A549 (cell line): ENCODE results near the gene CADM4.

Source experiments
- RNF2 ChIP-seq: fragments of 200-600 bp; sonication (generic); IDR thresholded peaks from 2 replicates; pipeline ENCODE4 v1.6.1; 2016; ENCODE audit warnings: low read depth, mild to moderate bottlenecking, antibody characterized with exemption, moderate library complexity, borderline replicate concordance
- TF ChIP-seq, protein P1 (sequence below): fragments of >200 bp; sonication (Bioruptor Twin); formaldehyde crosslinking; IDR thresholded peaks from 3 replicates; pipeline ENCODE4 v1.5.1; 2016
- TF ChIP-seq, protein P2 (sequence below): IDR thresholded peaks from 2 replicates; pipeline ENCODE4 v1.6.1; 2012

GRCh38 chr19:43625918-43626579, 13.6 kb downstream of the CADM4 start:
- TF ChIP-seq, protein P1, sequence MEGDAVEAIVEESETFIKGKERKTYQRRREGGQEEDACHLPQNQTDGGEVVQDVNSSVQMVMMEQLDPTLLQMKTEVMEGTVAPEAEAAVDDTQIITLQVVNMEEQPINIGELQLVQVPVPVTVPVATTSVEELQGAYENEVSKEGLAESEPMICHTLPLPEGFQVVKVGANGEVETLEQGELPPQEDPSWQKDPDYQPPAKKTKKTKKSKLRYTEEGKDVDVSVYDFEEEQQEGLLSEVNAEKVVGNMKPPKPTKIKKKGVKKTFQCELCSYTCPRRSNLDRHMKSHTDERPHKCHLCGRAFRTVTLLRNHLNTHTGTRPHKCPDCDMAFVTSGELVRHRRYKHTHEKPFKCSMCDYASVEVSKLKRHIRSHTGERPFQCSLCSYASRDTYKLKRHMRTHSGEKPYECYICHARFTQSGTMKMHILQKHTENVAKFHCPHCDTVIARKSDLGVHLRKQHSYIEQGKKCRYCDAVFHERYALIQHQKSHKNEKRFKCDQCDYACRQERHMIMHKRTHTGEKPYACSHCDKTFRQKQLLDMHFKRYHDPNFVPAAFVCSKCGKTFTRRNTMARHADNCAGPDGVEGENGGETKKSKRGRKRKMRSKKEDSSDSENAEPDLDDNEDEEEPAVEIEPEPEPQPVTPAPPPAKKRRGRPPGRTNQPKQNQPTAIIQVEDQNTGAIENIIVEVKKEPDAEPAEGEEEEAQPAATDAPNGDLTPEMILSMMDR = no peak
- TF ChIP-seq RNF2 = no peak
- TF ChIP-seq, protein P2, sequence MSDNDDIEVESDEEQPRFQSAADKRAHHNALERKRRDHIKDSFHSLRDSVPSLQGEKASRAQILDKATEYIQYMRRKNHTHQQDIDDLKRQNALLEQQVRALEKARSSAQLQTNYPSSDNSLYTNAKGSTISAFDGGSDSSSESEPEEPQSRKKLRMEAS = no peak
